Heart right ventricle (tissue), 16 donors: ENCODE measurements around the gene MAOA. TPM values are rescaled to one million over a fixed set of nuclear protein-coding genes. Genes with fewer than 3 reads are reported as not detected.

ENCODE experiments used
- ATAC-seq, 8 donors: fragments of 200-7000 bp; cut with Tn5 transposase; one replicate each; pipeline ENCODE4 v1.9.1; 2020; ENCODE audit warnings: mild to moderate bottlenecking in 8 of 8, moderate library complexity in 8 of 8, moderate number of reproducible peaks in 1 of 8
- DNase-seq, 2 donors: peaks; one replicate each; pipeline ENCODE4 v3.0.0-alpha.2; 2020
- H3K27ac ChIP-seq, 10 donors: fragments of 200-600 bp; sonication (generic) in 2 of 10; one replicate each; pipeline versions ENCODE4 v1.5.0 to v1.8.0; 2020 to 2022; ENCODE audit warnings: mild to moderate bottlenecking in 3 of 10
- H3K27me3 ChIP-seq, 7 donors: fragments of 200-600 bp; one replicate each; pipeline ENCODE4 v1.8.0; 2021 to 2022; ENCODE audit warnings: mild to moderate bottlenecking in 2 of 7
- H3K36me3 ChIP-seq, 9 donors: fragments of 200-600 bp; sonication (generic) in 1 of 9; one replicate each; pipeline versions ENCODE4 v1.5.0 to v1.8.0; 2020 to 2022; ENCODE audit warnings: mild to moderate bottlenecking in 2 of 9
- H3K4me1 ChIP-seq, 9 donors: fragments of 200-600 bp; sonication (generic) in 1 of 9; one replicate each; pipeline versions ENCODE4 v1.5.0 to v1.8.0; 2020 to 2022; ENCODE audit warnings: mild to moderate bottlenecking in 4 of 9
- H3K4me3 ChIP-seq, 10 donors: fragments of 200-600 bp; sonication (generic) in 2 of 10; one replicate each; pipeline versions ENCODE4 v1.5.0 to v1.8.0; 2020 to 2022; ENCODE audit warnings: mild to moderate bottlenecking in 7 of 10, moderate library complexity in 2 of 10
- H3K9me3 ChIP-seq, 11 donors: fragments of 200-600 bp in 10 of 11; sonication (generic) in 2 of 11; one replicate each; pipeline versions ENCODE4 v1.5.0 to v1.8.0; 2013 to 2022; ENCODE audit warnings: mild to moderate bottlenecking in 2 of 11, control low read depth in 1 of 11, moderate library complexity in 1 of 11
- WGBS, 2 donors: extraction: QIAGEN DNeasy Blood & Tissue Kit; methylation state at CpG; one replicate each; pipeline ENCODE4 v1.1.7; 2013; ENCODE audit warnings: inconsistent platforms in 1 of 2; 5-methylcytosine and 5-hydroxymethylcytosine counted together
- intact Hi-C, 10 donors: fragments of 100-400 bp; cut with DNase I; formaldehyde crosslinking; loops; one replicate each; pipeline versions ENCODE4 v1.11.1 to v1.14.2; 2022
- polyA plus RNA-seq, 2 donors: library from polyadenylated mRNA; stranded (reverse); fragments of 200-250 nt; gene quantifications; one replicate each; pipeline ENCODE4 v1.2.3, GENCODE V29; 2013
- total RNA-seq, 10 donors: library from RNA; stranded (reverse); fragmentation: NEBNext Ultra II Directional in 3 of 10; extraction: Animal tissue kit (Norgen Biotek cat#: 25700) in 3 of 10; gene quantifications; one replicate each; pipeline versions ENCODE4 v1.2.1 to v1.2.4, GENCODE V29; 2021 to 2023
- TF ChIP-seq, protein P1 (sequence below), 9 donors: fragments of 200-600 bp; sonication (generic) in 2 of 9; IDR thresholded peaks; one replicate each; pipeline versions ENCODE4 v1.5.0 to v1.8.0; 2021 to 2022; ENCODE audit warnings: antibody characterized with exemption in 9 of 9, mild to moderate bottlenecking in 5 of 9, moderate library complexity in 1 of 9
- donor health status: Arrhythmogenic right ventricular cardiomyopathy.
- donor health status: ischemic (EF 13 %, LVEDD 7.1; RV severe dilation, severe dysfunction).
- donor health status: healthy with polysubstance abuse.
- donor health status: DM: no; HTN: yes; CAD: no.
- donor health status: DM: no; HTN: no; CAD: no.
- donor health status: ischemic (EF 25% LVEDD 6.9; RV normal size, moderate dysfunction).
- donor health status: ischemic (EF 25% LVEDD 5.7; RV mildly dilated, moderate dysfunction).
- donor health status: healthy.
- donor health status: DM: yes; HTN: yes; CAD: no.
- donor health status: Ischemic cardiomyopathy.
- donor health status: ischemic (EF 35%, LVEDD 5.7; RV mildly dilated, moderate dysfunction).
- donor health status: nonischemic (EF 11% LVEDD 7.7; RV severe dilation, severe dysfunction).
- donor health status: DM: yes; HTN: yes; CAD: no.
- donor health status: PGD.
- donor health status: ischemic (EF 29% LVEDD 5.4; RV normal size, mild dysfunction).
- donor health status: nonischemic (EF 23%, LVEDD 6.1; RV moderate dilation, normal function).

The MAOA gene
- total and polyA plus RNA-seq, 12 donors, result 25.7 to 152 (median 87.8) TPM

DNA sequence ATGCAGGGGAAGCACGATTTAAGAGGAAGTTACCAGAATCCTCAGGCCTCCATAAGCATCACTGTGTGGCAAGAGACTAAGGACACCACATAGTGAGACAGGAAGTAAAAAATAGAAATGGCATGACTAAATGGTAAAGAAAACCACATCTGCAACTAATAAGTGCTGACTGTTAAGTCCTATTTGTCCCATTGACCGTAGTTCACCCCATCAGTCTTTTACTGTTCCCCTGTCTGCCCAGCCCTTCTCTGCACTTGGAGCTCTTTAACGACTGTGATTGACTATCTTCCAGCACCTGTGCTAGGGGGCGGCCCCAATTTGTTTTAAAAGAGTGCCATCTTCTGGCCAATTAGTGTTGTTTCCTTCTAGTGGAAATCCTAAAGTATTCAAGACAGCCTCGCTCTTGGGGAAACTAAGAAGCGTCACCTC is 94.2 kb downstream of the MAOA start:
- no peak overlapping the region for H3K27ac ChIP-seq
- DNase-seq, result peak in 1 of 2 donors; percentile 44
- intact Hi-C loops, result loop anchor here (1.0 to 10.0 kb wide), 10 partner anchors 96 to 1965 kb away; no protein-coding TSS in a partner anchor
- no peak overlapping the region for H3K4me3 ChIP-seq
- H3K36me3 ChIP-seq, result no peaks in the 10 kb centered on the region
- peaks cover 0 to 8% (median 0%) of the 10 kb centered on the region in 9 donors for H3K4me1 ChIP-seq
- 11% methylated on average over 6 of the region's 6 CpGs for WGBS, 2 donors
- TF ChIP-seq, protein P1, sequence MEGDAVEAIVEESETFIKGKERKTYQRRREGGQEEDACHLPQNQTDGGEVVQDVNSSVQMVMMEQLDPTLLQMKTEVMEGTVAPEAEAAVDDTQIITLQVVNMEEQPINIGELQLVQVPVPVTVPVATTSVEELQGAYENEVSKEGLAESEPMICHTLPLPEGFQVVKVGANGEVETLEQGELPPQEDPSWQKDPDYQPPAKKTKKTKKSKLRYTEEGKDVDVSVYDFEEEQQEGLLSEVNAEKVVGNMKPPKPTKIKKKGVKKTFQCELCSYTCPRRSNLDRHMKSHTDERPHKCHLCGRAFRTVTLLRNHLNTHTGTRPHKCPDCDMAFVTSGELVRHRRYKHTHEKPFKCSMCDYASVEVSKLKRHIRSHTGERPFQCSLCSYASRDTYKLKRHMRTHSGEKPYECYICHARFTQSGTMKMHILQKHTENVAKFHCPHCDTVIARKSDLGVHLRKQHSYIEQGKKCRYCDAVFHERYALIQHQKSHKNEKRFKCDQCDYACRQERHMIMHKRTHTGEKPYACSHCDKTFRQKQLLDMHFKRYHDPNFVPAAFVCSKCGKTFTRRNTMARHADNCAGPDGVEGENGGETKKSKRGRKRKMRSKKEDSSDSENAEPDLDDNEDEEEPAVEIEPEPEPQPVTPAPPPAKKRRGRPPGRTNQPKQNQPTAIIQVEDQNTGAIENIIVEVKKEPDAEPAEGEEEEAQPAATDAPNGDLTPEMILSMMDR (IDR thresholded peaks at IDR 0.05), result peak; percentile 23 to 67 (median 56)
- peaks cover 0 to 13% (median 0%) of the 10 kb centered on the region in 7 donors for H3K27me3 ChIP-seq
- H3K9me3 ChIP-seq, result peaks cover 0 to 8% (median 0%) of the 10 kb centered on the region in 11 donors
- ATAC-seq, result peak; percentile 61 to 90 (median 85)

DNA sequence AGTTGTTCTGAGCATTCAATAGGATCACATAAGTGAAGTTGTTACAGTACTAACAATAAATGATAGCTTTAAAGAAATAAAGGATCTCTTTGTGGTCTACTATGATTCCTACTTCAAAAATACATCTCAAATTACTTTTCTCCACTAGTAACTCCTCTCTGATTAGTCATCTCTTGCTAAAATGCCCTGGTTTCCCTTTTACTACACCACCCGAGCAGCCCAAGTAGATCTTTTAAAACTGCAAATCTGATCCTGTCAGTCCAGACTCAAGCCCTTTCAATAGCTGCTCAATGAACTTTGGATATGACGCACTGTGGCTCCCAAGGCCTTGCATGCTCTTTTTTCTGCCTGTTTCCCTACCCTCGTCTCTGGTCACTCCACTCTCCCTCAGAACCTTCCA is 97.5 kb downstream of the MAOA start:
- intact Hi-C loops, result loop anchor here in 5 of 10 donors (5.0 to 10.0 kb wide), 5 partner anchors 186 to 1969 kb away; no protein-coding TSS in a partner anchor
- DNase-seq (no peak), ATAC-seq (no peak)
- Histone ChIP-seq H3K36me3 (no peaks in the 10 kb centered on the region), H3K4me3 (no peak overlapping the region), H3K27ac (peak overlapping the region in 1 of 10 donors; percentile 10), H3K9me3 (peaks cover 0 to 8% (median 0%) of the 10 kb centered on the region in 11 donors), H3K27me3 (peaks cover 0 to 17% (median 0%) of the 10 kb centered on the region in 7 donors), H3K4me1 (peaks cover 0 to 8% (median 0%) of the 10 kb centered on the region in 9 donors)
- 74 to 79% methylated on average over 3 of the region's 3 CpGs for WGBS, 2 donors
- TF ChIP-seq, protein P1 (IDR thresholded peaks at IDR 0.05), result no peak

DNA sequence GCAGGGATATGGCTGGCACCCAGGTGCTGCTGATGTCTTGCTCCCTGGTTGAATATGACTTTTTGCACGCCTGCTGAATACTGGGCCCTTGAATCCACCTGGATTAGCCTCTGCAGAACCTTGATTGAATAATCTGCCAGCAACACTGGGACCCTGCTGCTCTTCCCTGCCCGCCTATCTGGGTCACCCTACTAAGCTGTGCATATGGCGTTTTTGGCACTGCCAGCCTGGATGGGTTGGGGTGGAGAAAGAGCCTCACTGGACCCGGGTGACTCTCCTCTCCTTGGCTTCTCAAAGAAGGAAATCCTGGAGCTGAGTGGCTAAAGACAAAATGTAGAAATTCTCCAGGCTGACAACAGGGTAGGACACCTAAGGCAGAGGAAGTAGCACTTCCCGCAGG is 100.0 kb downstream of the MAOA start:
- 95 to 97% methylated on average over 5 of the region's 5 CpGs for WGBS, 2 donors
- Histone ChIP-seq H3K9me3 (peaks cover 0 to 8% (median 0%) of the 10 kb centered on the region in 11 donors), H3K36me3 (no peaks in the 10 kb centered on the region), H3K4me3 (no peak overlapping the region), H3K27ac (no peak overlapping the region), H3K4me1 (peaks cover 0 to 4% (median 0%) of the 10 kb centered on the region in 9 donors), H3K27me3 (peaks cover 0 to 14% (median 0%) of the 10 kb centered on the region in 7 donors)
- intact Hi-C loops, result loop anchor here in 2 of 10 donors (10.0 kb wide), 2 partner anchors 411 to 1971 kb away; no protein-coding TSS in a partner anchor
- TF ChIP-seq, protein P1 (IDR thresholded peaks at IDR 0.05), result no peak
- DNase-seq (no peak), ATAC-seq (no peak)

DNA sequence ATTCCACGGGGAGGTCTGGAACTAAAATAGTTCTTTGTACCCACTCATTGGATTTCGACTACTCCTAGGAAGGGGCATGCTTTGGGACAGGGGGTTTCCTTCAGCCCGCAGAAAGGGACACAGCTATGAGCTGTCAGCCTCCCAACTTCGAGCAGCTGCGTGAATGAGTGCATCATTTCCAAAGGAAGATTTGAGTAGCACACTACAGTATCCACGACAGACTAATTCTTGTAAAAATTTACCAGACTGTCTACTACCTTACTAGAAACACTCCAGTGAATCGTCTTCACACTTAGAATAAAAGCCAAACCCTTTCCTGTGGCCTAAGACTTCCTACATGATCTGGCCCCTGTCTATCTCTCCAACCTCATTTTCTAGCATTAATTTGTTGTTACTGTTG is 101.9 kb downstream of the MAOA start:
- DNase-seq (no peak), ATAC-seq (no peak)
- H3K27ac ChIP-seq, result no peak overlapping the region
- no peaks in the 10 kb centered on the region for H3K9me3 ChIP-seq
- TF ChIP-seq, protein P1 (IDR thresholded peaks at IDR 0.05), result no peak
- 87 to 92% methylated on average over 7 of the region's 7 CpGs for WGBS, 2 donors
- H3K36me3 ChIP-seq, result no peaks in the 10 kb centered on the region
- no peak overlapping the region for H3K4me3 ChIP-seq
- no peaks in the 10 kb centered on the region for H3K4me1 ChIP-seq
- H3K27me3 ChIP-seq, result peaks cover 0 to 23% (median 0%) of the 10 kb centered on the region in 7 donors
- intact Hi-C loops, result loop anchor here in 2 of 10 donors (10.0 kb wide), 2 partner anchors 413 to 1973 kb away; no protein-coding TSS in a partner anchor
